ENCODE data around the gene ARHGEF7.
A peak's percentile ranks its signal among the peaks of the same experiment; 100 is the strongest.

The ARHGEF7 gene

GRCh38 chr13:111319998-111320911 is 205.1 kb downstream of the ARHGEF7 start, which contains the start of gene TEX29:
Gene TEX29 (plus strand): TSS chr13:111320642. CDS start chr13:111320891, 249 bp downstream.
- Histone ChIP-seq H3K4me3 (no peak within 1 kb of the TSS), H3K4me1 (peaks cover 13 to 34% (median 32%) of the 10 kb centered on the region in 10 experiments), H3K9me3 (replicated peaks in 1 of 11) (no peaks in the 10 kb centered on the region), H3K27me3 (no peaks in the 10 kb centered on the region; a peak in 1 of 22 replicates), H4K20me1 (peaks cover 0 to 39% (median 0%) of the 10 kb centered on the region in 11 experiments; a peak in 6 of 22 replicates), H3K4me2 (no peak within 1 kb of the TSS), H3K9ac (no peak within 1 kb of the TSS), H3K27ac (no peak within 1 kb of the TSS), H3K36me3 (peaks cover 0 to 7% (median 0%) of the 10 kb centered on the region in 11 experiments; a peak in 5 of 22 replicates)
- TF ChIP-seq Cebpa-rat (IDR thresholded peaks at IDR 0.05): no peak

GRCh38 chr13:111322001-111322915 is 207.1 kb downstream of the ARHGEF7 start:
- H4K20me1 ChIP-seq: peaks cover 0 to 31% (median 0%) of the 10 kb centered on the region in 11 experiments; a peak in 6 of 22 replicates
- no peaks in the 10 kb centered on the region for H3K36me3 ChIP-seq
- H3K27me3 ChIP-seq: no peaks in the 10 kb centered on the region; a peak in 1 of 22 replicates
- TF ChIP-seq Cebpa-rat (IDR thresholded peaks at IDR 0.05): no peak
- no peak overlapping the region for H3K4me3 ChIP-seq
- peak overlapping the region in 8 of 11 experiments; percentile 62 to 84 (median 76); a peak in 8 of 22 replicates for H3K4me2 ChIP-seq
- no peak overlapping the region for H3K27ac ChIP-seq
- H3K9ac ChIP-seq: no peak overlapping the region
- no peaks in the 10 kb centered on the region for H3K9me3 ChIP-seq (replicated peaks in 1 of 11)
- H3K4me1 ChIP-seq: peaks cover 13 to 38% (median 34%) of the 10 kb centered on the region in 10 experiments

- Histone ChIP-seq H3K4me1 (peaks cover 13 to 42% (median 34%) of the 10 kb centered on the region in 10 experiments), H3K9me3 (replicated peaks in 1 of 11) (no peaks in the 10 kb centered on the region), H3K36me3 (no peaks in the 10 kb centered on the region), H3K9ac (peak overlapping the region in 1 of 11 experiments; percentile 12; a peak in 2 of 22 replicates), H3K27ac (no peak overlapping the region), H4K20me1 (peaks cover 0 to 31% (median 0%) of the 10 kb centered on the region in 11 experiments; a peak in 6 of 22 replicates), H3K4me3 (no peak overlapping the region), H3K4me2 (peak overlapping the region in 9 of 11 experiments; percentile 62 to 84 (median 75); a peak in 17 of 22 replicates), H3K27me3 (no peaks in the 10 kb centered on the region; a peak in 1 of 22 replicates)
- no peak for TF ChIP-seq Cebpa-rat (IDR thresholded peaks at IDR 0.05)
Measured at GRCh38 chr13:111322916-111323331, 207.8 kb downstream of the ARHGEF7 start.

- Histone ChIP-seq H3K4me3 (no peak overlapping the region), H3K36me3 (no peaks in the 10 kb centered on the region), H3K4me2 (peak overlapping the region; percentile 62 to 84 (median 74)), H4K20me1 (peaks cover 0 to 31% (median 0%) of the 10 kb centered on the region in 11 experiments; a peak in 6 of 22 replicates), H3K9ac (peak overlapping the region in 1 of 11 experiments; percentile 12; a peak in 1 of 22 replicates), H3K9me3 (replicated peaks in 1 of 11) (no peaks in the 10 kb centered on the region), H3K27ac (no peak overlapping the region; a peak in 1 of 22 replicates), H3K4me1 (peaks cover 13 to 45% (median 34%) of the 10 kb centered on the region in 10 experiments), H3K27me3 (no peaks in the 10 kb centered on the region; a peak in 1 of 22 replicates)
- no peak for TF ChIP-seq Cebpa-rat (IDR thresholded peaks at IDR 0.05)
Measured at GRCh38 chr13:111323549-111323948, 208.4 kb downstream of the ARHGEF7 start.

GRCh38 chr13:111323950-111324651 is 209.0 kb downstream of the ARHGEF7 start:
- H3K9me3 ChIP-seq (replicated peaks in 1 of 11): no peaks in the 10 kb centered on the region
- no peaks in the 10 kb centered on the region; a peak in 1 of 22 replicates for H3K27me3 ChIP-seq
- peak overlapping the region; percentile 62 to 84 (median 74) for H3K4me2 ChIP-seq
- no peak overlapping the region; a peak in 1 of 22 replicates for H3K27ac ChIP-seq
- H3K36me3 ChIP-seq: no peaks in the 10 kb centered on the region
- H4K20me1 ChIP-seq: peaks cover 0 to 31% (median 0%) of the 10 kb centered on the region in 11 experiments; a peak in 6 of 22 replicates
- peak overlapping the region in 2 of 11 experiments; percentile 10 to 35; a peak in 1 of 22 replicates for H3K9ac ChIP-seq
- no peak for TF ChIP-seq Cebpa-rat (IDR thresholded peaks at IDR 0.05)
- no peak overlapping the region for H3K4me3 ChIP-seq
- H3K4me1 ChIP-seq: peaks cover 13 to 45% (median 34%) of the 10 kb centered on the region in 10 experiments

GRCh38 chr13:111324736-111325135 is 209.6 kb downstream of the ARHGEF7 start:
- Histone ChIP-seq H4K20me1 (peaks cover 0 to 28% (median 0%) of the 10 kb centered on the region in 11 experiments; a peak in 6 of 22 replicates), H3K4me1 (peaks cover 13 to 45% (median 34%) of the 10 kb centered on the region in 10 experiments), H3K4me2 (peak overlapping the region; percentile 62 to 84 (median 74)), H3K9ac (no peak overlapping the region; a peak in 1 of 22 replicates), H3K27ac (no peak overlapping the region), H3K36me3 (no peaks in the 10 kb centered on the region), H3K27me3 (no peaks in the 10 kb centered on the region; a peak in 1 of 22 replicates), H3K4me3 (no peak overlapping the region), H3K9me3 (replicated peaks in 1 of 11) (no peaks in the 10 kb centered on the region)
- TF ChIP-seq Cebpa-rat (IDR thresholded peaks at IDR 0.05): no peak

GRCh38 chr13:111325146-111325890 is 210.2 kb downstream of the ARHGEF7 start:
- Histone ChIP-seq H3K9me3 (replicated peaks in 1 of 11) (no peaks in the 10 kb centered on the region), H4K20me1 (peaks cover 0 to 22% (median 0%) of the 10 kb centered on the region in 11 experiments; a peak in 6 of 22 replicates), H3K36me3 (no peaks in the 10 kb centered on the region), H3K4me2 (peak overlapping the region in 9 of 11 experiments; percentile 62 to 84 (median 75); a peak in 16 of 22 replicates), H3K27me3 (no peaks in the 10 kb centered on the region; a peak in 1 of 22 replicates), H3K27ac (no peak overlapping the region), H3K4me3 (no peak overlapping the region), H3K9ac (no peak overlapping the region; a peak in 1 of 22 replicates), H3K4me1 (peaks cover 13 to 45% (median 34%) of the 10 kb centered on the region in 10 experiments)
- TF ChIP-seq Cebpa-rat (IDR thresholded peaks at IDR 0.05): no peak

All from BLaER1 treated with 17β-estradiol and CSF1 and Interleukin-3, amounts not matched to agents 10 nM and 100 nM (cell line).